ENCODE results near the gene ZNF678.
"Not testable (repeated sequence)": the region's sequence is repeated elsewhere in the genome, so short reads cannot be mapped to it uniquely, and the experiment has no call there.

The ZNF678 gene

GRCh38 chr1:227654858-227655752, 91.7 kb downstream of the ZNF678 start:
- Mint-ChIP-seq H3K36me3 (ENCODE audit: insufficient read depth) (peaks cover 14% of the 10 kb centered on the region), H3K27me3 (no peaks in the 10 kb centered on the region), H3K4me1 (ENCODE audit: low read depth in 2 of 2) (no peaks in the 10 kb centered on the region), H3K4me3 (no peak overlapping the region), H3K9me3 (peaks cover 7 to 9% of the 10 kb centered on the region in 2 donors), H3K27ac (no peak overlapping the region)
- ATAC-seq (replicated peaks) (no peak), DNase-seq (no peak)

- H3K9me3 Mint-ChIP-seq = peaks cover 0 to 9% of the 10 kb centered on the region in 2 donors
- no peak for ATAC-seq (replicated peaks)
- H3K27me3 Mint-ChIP-seq = no peaks in the 10 kb centered on the region
- H3K4me3 Mint-ChIP-seq = no peak overlapping the region
- no peak overlapping the region for H3K27ac Mint-ChIP-seq
- H3K4me1 Mint-ChIP-seq (ENCODE audit: low read depth in 2 of 2) = no peaks in the 10 kb centered on the region
- no peak for DNase-seq
- H3K36me3 Mint-ChIP-seq (ENCODE audit: insufficient read depth) = peaks cover 2% of the 10 kb centered on the region
Observed at GRCh38 chr1:227661495-227661894, 98.1 kb downstream of the ZNF678 start.

GRCh38 chr1:227662933-227663332, 99.6 kb downstream of the ZNF678 start:
- Mint-ChIP-seq H3K27ac (no peak overlapping the region), H3K36me3 (ENCODE audit: insufficient read depth) (peaks cover 7% of the 10 kb centered on the region), H3K4me1 (ENCODE audit: low read depth in 2 of 2) (no peaks in the 10 kb centered on the region), H3K9me3 (peaks cover 0 to 12% of the 10 kb centered on the region in 2 donors), H3K4me3 (no peak overlapping the region), H3K27me3 (no peaks in the 10 kb centered on the region)
- ATAC-seq (replicated peaks) = no peak
- no peak for DNase-seq

GRCh38 chr1:227666286-227666685, 102.9 kb downstream of the ZNF678 start:
- no peak overlapping the region for H3K4me3 Mint-ChIP-seq
- peaks cover 2 to 8% of the 10 kb centered on the region in 2 donors for H3K9me3 Mint-ChIP-seq

GRCh38 chr1:227673441-227673840, 110.1 kb downstream of the ZNF678 start:
- no peak overlapping the region for H3K27ac Mint-ChIP-seq
- H3K36me3 Mint-ChIP-seq (ENCODE audit: insufficient read depth) = no peaks in the 10 kb centered on the region
- no peaks in the 10 kb centered on the region for H3K4me1 Mint-ChIP-seq (ENCODE audit: low read depth in 2 of 2)
- ATAC-seq (replicated peaks) = no peak
- peaks cover 8 to 31% of the 10 kb centered on the region in 2 donors for H3K9me3 Mint-ChIP-seq
- no peak overlapping the region for H3K4me3 Mint-ChIP-seq
- no peak for DNase-seq
- no peaks in the 10 kb centered on the region for H3K27me3 Mint-ChIP-seq

More at GRCh38 chr1:227666286-227666685, 102.9 kb downstream of the ZNF678 start:
- Mint-ChIP-seq H3K36me3 (ENCODE audit: insufficient read depth) (peaks cover 4% of the 10 kb centered on the region), H3K27me3 (no peaks in the 10 kb centered on the region), H3K4me1 (ENCODE audit: low read depth in 2 of 2) (no peaks in the 10 kb centered on the region), H3K27ac (no peak overlapping the region)
- ATAC-seq (replicated peaks) = no peak
- no peak for DNase-seq

GRCh38 chr1:227685807-227686206, 122.5 kb downstream of the ZNF678 start:
- no peak for ATAC-seq (replicated peaks)
- Mint-ChIP-seq H3K36me3 (ENCODE audit: insufficient read depth) (no peaks in the 10 kb centered on the region), H3K9me3 (peaks cover 14 to 16% of the 10 kb centered on the region in 2 donors), H3K27ac (no peak overlapping the region), H3K4me1 (ENCODE audit: low read depth in 2 of 2) (no peaks in the 10 kb centered on the region), H3K4me3 (no peak overlapping the region), H3K27me3 (no peaks in the 10 kb centered on the region)
- DNase-seq = no peak

- Mint-ChIP-seq H3K27ac (no peak overlapping the region), H3K27me3 (peaks cover 16 to 24% of the 10 kb centered on the region in 2 donors), H3K36me3 (ENCODE audit: insufficient read depth) (no peaks in the 10 kb centered on the region), H3K4me1 (ENCODE audit: low read depth in 2 of 2) (no peaks in the 10 kb centered on the region), H3K9me3 (peaks cover 11 to 16% of the 10 kb centered on the region in 2 donors), H3K4me3 (no peak overlapping the region)
- no peak for DNase-seq
- no peak for ATAC-seq (replicated peaks)
Observed at GRCh38 chr1:227697321-227697864, 134.0 kb downstream of the ZNF678 start.

- H3K4me1 Mint-ChIP-seq (ENCODE audit: low read depth in 2 of 2); DNase-seq; ATAC-seq (replicated peaks); H3K36me3 Mint-ChIP-seq (ENCODE audit: insufficient read depth); H3K4me3 Mint-ChIP-seq; H3K27ac Mint-ChIP-seq: not testable (repeated sequence)
- Mint-ChIP-seq H3K27me3 (peaks cover 9 to 18% of the 10 kb centered on the region in 2 donors), H3K9me3 (peaks cover 10 to 12% of the 10 kb centered on the region in 2 donors)
Observed at GRCh38 chr1:227701631-227702030, 138.3 kb downstream of the ZNF678 start.

- H3K4me3 Mint-ChIP-seq = peak overlapping the region; percentile 48 to 55
- peak overlapping the region; percentile 71 to 73 for H3K27ac Mint-ChIP-seq
- DNase-seq (no peak), ATAC-seq (replicated peaks) (peak; percentile 45)
- H3K9me3 Mint-ChIP-seq = peaks cover 0 to 1% of the 10 kb centered on the region in 2 donors
- H3K27me3 Mint-ChIP-seq = no peaks in the 10 kb centered on the region
- H3K36me3 Mint-ChIP-seq (ENCODE audit: insufficient read depth) = no peaks in the 10 kb centered on the region
- peaks cover 6 to 9% of the 10 kb centered on the region in 2 donors for H3K4me1 Mint-ChIP-seq (ENCODE audit: low read depth in 2 of 2)
Observed at GRCh38 chr1:227707846-227708245, 144.5 kb downstream of the ZNF678 start.

- Mint-ChIP-seq H3K27ac (no peak overlapping the region), H3K4me1 (ENCODE audit: low read depth in 2 of 2) (peaks cover 6 to 9% of the 10 kb centered on the region in 2 donors), H3K9me3 (peaks cover 1 to 3% of the 10 kb centered on the region in 2 donors), H3K4me3 (no peak overlapping the region), H3K27me3 (peaks cover 0 to 4% of the 10 kb centered on the region in 2 donors), H3K36me3 (ENCODE audit: insufficient read depth) (no peaks in the 10 kb centered on the region)
- ATAC-seq (replicated peaks) (no peak), DNase-seq (no peak)
Observed at GRCh38 chr1:227709451-227709850, 146.1 kb downstream of the ZNF678 start.

- H3K9me3 Mint-ChIP-seq; H3K27me3 Mint-ChIP-seq; H3K4me3 Mint-ChIP-seq; H3K4me1 Mint-ChIP-seq (ENCODE audit: low read depth in 2 of 2); ATAC-seq (replicated peaks); H3K36me3 Mint-ChIP-seq (ENCODE audit: insufficient read depth); H3K27ac Mint-ChIP-seq; DNase-seq: not testable (repeated sequence)
Observed at GRCh38 chr1:227710474-227710873, 147.1 kb downstream of the ZNF678 start.

- DNase-seq (no peak), ATAC-seq (replicated peaks) (no peak)
- Mint-ChIP-seq H3K4me1 (ENCODE audit: low read depth in 2 of 2) (peaks cover 6 to 7% of the 10 kb centered on the region in 2 donors), H3K9me3 (peaks cover 8 to 15% of the 10 kb centered on the region in 2 donors), H3K36me3 (ENCODE audit: insufficient read depth) (no peaks in the 10 kb centered on the region), H3K27me3 (peaks cover 0 to 4% of the 10 kb centered on the region in 2 donors), H3K27ac (no peak overlapping the region), H3K4me3 (no peak overlapping the region)
Observed at GRCh38 chr1:227712648-227713047, 149.3 kb downstream of the ZNF678 start.

GRCh38 chr1:227718932-227719331, 155.6 kb downstream of the ZNF678 start:
- DNase-seq = no peak
- peaks cover 19 to 41% of the 10 kb centered on the region in 2 donors for H3K9me3 Mint-ChIP-seq
- no peak overlapping the region for H3K27ac Mint-ChIP-seq
- H3K4me3 Mint-ChIP-seq = no peak overlapping the region
- H3K27me3 Mint-ChIP-seq = peaks cover 7 to 9% of the 10 kb centered on the region in 2 donors
- no peaks in the 10 kb centered on the region for H3K36me3 Mint-ChIP-seq (ENCODE audit: insufficient read depth)
- no peaks in the 10 kb centered on the region for H3K4me1 Mint-ChIP-seq (ENCODE audit: low read depth in 2 of 2)
- ATAC-seq (replicated peaks) = no peak

- DNase-seq (no peak), ATAC-seq (replicated peaks) (no peak)
- H3K36me3 Mint-ChIP-seq (ENCODE audit: insufficient read depth) = no peaks in the 10 kb centered on the region
- H3K4me1 Mint-ChIP-seq (ENCODE audit: low read depth in 2 of 2) = peaks cover 4 to 5% of the 10 kb centered on the region in 2 donors
- peaks cover 12 to 26% of the 10 kb centered on the region in 2 donors for H3K9me3 Mint-ChIP-seq
- H3K4me3 Mint-ChIP-seq = no peak overlapping the region
- H3K27me3 Mint-ChIP-seq = peaks cover 9% of the 10 kb centered on the region in 2 donors
- no peak overlapping the region for H3K27ac Mint-ChIP-seq
Observed at GRCh38 chr1:227723474-227723873, 160.1 kb downstream of the ZNF678 start.
